IgD-negative memory B cell (primary cell): Measurements from ENCODE around the gene PLIN5. TPM values are rescaled to one million over a fixed set of nuclear protein-coding genes. Genes with fewer than 3 reads are reported as not detected.
"Not testable (repeated sequence)": the region's sequence is repeated elsewhere in the genome, so short reads cannot be mapped to it uniquely, and the experiment has no call there.

Experiments
- H3K27ac Mint-ChIP-seq, 3 donors: one replicate each; pipeline ENCODE4 v1.8.0; 2020 to 2022; ENCODE audit warnings: mild to moderate bottlenecking in 3 of 3, mixed read lengths in 3 of 3, moderate library complexity in 1 of 3
- H3K27me3 Mint-ChIP-seq: one replicate; pipeline ENCODE4 v1.8.0; 2021; ENCODE audit warnings: mixed read lengths
- H3K36me3 Mint-ChIP-seq: one replicate; pipeline ENCODE4 v1.8.0; 2020; ENCODE audit warnings: mild to moderate bottlenecking, mixed read lengths
- H3K4me1 Mint-ChIP-seq, 3 donors: one replicate each; pipeline ENCODE4 v1.8.0; 2020 to 2022; ENCODE audit warnings: mixed read lengths in 3 of 3, mild to moderate bottlenecking in 1 of 3
- H3K4me3 Mint-ChIP-seq, 4 donors: one replicate each; pipeline ENCODE4 v1.8.0; 2020 to 2022; ENCODE audit warnings: mild to moderate bottlenecking in 4 of 4, mixed read lengths in 4 of 4, moderate library complexity in 3 of 4
- H3K9me3 Mint-ChIP-seq, 3 donors: one replicate each; pipeline ENCODE4 v1.8.0; 2020 to 2021; ENCODE audit warnings: mixed read lengths in 3 of 3, mild to moderate bottlenecking in 1 of 3
- polyA plus RNA-seq: library from polyadenylated mRNA; unstranded; fragments of 300-500 nt; fragmentation: Illumina TruSeq; gene quantifications from one replicate; pipeline ENCODE4 v1.2.3, GENCODE V29; 2021

The PLIN5 gene
- polyA plus RNA-seq, 1 donor from 2014 or later, result not detected

DNA sequence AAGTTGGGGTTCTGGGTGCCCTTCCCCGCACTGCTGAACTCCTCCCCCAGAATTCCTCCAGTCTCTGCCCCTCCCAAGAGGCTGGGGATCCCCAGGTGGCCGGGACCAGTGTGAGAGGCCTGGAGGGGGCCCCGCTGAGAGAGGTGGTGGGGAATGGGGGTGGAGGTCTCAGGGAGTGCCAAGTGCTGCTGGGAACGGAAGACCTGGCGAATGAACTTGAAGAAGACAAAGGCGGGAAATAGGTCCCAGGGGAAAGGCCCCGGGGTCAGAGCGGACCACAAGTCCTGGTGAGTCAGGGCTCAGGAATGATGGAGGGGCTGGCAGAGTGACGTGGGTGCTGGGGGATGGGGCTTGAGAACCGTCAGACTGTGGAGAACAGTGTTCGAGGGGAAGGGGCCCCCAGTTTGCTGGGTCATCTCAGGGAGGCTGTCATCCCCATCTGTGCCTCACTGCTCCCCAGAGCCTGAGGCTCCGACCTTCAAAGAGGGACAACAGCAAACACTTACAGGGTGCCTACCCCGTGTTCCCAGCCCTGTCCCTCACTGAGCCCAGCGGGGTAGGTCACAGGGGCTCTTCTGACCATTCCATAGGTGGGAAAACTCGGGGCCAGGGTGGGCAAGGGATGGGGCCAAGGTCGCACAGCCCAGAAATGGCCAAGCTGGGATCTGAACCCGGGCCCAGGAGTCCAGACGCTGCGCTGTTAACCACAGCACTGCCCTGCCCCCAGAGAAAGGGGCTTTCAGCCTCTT is 40.4 kb upstream of the PLIN5 start:
- Mint-ChIP-seq H3K4me1 (peaks cover 0 to 2% (median 0%) of the 10 kb centered on the region in 3 donors), H3K36me3 (no peaks in the 10 kb centered on the region), H3K27ac (no peak overlapping the region), H3K4me3 (no peak overlapping the region), H3K9me3 (no peaks in the 10 kb centered on the region), H3K27me3 (peaks cover 32% of the 10 kb centered on the region)

DNA sequence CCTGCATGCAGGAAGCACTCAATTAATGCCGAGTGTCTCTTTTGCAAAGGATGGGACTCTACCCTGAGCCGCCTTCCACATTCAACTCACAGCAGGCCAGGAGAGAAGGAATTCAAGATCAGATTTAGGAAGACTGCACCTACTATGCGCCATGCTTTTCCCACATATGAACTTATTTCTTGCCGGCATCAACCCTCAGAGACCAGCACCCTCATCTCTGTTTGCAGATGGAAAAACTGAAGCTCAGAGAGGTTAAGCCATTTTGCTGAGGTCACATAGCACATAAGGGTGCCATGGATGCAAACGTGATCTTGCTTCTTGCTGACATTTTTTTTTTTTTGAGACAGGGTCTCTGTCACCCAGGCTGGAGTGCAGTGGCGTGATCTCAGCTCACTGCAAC is 38.7 kb upstream of the PLIN5 start:
- peaks cover 0 to 2% (median 0%) of the 10 kb centered on the region in 3 donors for H3K4me1 Mint-ChIP-seq
- H3K4me3 Mint-ChIP-seq, result no peak overlapping the region
- no peaks in the 10 kb centered on the region for H3K36me3 Mint-ChIP-seq
- no peak overlapping the region for H3K27ac Mint-ChIP-seq
- H3K9me3 Mint-ChIP-seq, result no peaks in the 10 kb centered on the region
- H3K27me3 Mint-ChIP-seq, result peaks cover 17% of the 10 kb centered on the region

DNA sequence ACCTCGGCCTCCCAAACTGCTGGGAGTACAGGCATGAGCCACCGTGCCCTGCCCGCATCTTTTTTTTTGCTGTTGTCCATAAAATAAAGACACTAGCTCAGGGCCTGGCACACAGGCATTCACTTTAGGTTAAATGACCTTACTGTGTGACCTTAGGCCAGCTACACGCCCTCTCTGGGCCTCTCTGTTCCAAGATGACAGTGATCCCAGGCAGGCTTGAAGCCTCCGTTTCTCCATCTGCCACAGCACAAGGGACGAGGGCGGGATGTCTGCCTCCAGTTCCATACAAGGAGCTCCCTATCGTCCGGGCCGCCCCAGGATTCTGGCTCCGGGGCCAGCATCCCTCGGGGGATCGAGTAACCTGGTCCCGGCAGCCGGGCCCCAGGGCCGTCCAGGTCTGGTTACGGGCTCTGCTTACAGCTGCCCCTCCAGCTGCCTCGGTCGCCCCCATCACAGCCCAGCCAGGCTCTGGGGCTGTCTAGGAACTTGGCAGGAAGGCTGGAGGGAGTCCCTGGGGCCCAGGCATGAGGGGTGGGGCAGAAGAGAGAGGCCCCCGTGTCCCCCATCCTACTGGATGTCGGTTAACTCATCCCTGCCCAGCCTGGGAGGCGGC is 36.4 kb upstream of the PLIN5 start:
- Mint-ChIP-seq H3K4me3 (no peak overlapping the region), H3K27ac (no peak overlapping the region), H3K4me1 (peaks cover 0 to 2% (median 0%) of the 10 kb centered on the region in 3 donors), H3K27me3 (peaks cover 8% of the 10 kb centered on the region), H3K9me3 (no peaks in the 10 kb centered on the region), H3K36me3 (no peaks in the 10 kb centered on the region)

DNA sequence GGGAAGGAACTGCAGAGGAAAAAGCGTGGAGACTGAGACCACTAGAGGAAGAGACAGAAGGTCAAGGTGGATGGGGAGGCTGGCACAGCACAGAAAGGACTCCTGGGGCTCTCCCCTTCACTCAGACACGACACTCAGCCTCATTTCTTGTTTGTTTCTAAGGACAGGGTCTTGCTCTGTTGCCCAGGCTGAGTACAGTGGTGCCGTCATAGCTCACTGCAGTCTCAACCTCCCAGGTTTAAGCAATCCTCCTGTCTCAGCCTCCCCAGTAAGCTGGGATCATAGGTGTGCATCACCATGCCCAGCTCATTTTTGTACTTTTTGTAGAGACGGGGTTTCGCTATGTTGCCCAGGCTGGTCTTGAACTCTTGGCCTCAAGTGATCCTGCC is 35.9 kb upstream of the PLIN5 start:
- Mint-ChIP-seq H3K27ac (no peak overlapping the region), H3K9me3 (no peaks in the 10 kb centered on the region), H3K4me1 (peaks cover 0 to under 1% (median 0%) of the 10 kb centered on the region in 3 donors), H3K4me3 (no peak overlapping the region), H3K27me3 (peaks cover 3% of the 10 kb centered on the region), H3K36me3 (no peaks in the 10 kb centered on the region)

DNA sequence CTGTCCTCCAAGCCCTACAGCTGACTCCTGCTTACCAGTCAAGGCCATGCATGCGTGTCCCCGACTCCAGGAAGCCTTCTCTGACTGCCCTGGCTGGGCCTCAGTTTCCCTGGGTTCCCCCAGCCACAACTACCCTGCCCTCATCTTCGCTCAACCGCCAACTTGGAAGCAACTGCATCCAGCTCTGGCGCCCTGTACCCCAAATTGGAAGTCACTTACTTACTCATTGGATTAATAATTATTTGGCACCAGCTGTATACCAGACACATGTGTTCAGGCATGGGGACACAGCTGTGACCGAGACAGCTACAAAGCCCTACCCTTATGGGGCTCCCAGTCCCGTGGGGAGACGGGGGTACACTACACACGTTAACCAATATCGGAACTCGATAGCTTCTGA is 35.4 kb upstream of the PLIN5 start:
- Mint-ChIP-seq H3K27me3 (peaks cover 4% of the 10 kb centered on the region), H3K27ac (no peak overlapping the region), H3K4me3 (no peak overlapping the region), H3K36me3 (no peaks in the 10 kb centered on the region), H3K9me3 (no peaks in the 10 kb centered on the region), H3K4me1 (no peaks in the 10 kb centered on the region)

DNA sequence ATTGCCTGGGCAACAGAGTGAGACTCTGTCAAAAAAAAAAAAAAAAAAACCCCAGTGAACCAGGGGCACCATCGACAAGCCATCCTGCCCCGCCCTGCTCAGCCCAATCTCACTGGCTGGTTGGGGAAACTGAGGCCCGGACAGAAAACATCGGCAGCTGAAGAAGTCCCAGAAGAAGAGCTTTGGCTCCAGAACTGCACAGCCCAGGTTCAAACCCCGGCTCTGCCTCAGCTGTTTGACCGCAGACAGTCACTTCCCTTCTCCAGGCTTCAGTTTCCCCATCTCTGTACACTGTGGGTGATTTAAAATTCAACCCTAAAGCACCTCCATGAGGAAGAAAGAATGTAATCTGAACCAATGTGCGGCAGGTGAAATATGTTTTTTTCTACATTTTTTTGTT is 33.9 kb upstream of the PLIN5 start:
- Mint-ChIP-seq H3K27ac (no peak overlapping the region), H3K27me3 (peaks cover 6% of the 10 kb centered on the region), H3K9me3 (no peaks in the 10 kb centered on the region), H3K4me1 (no peaks in the 10 kb centered on the region), H3K36me3 (no peaks in the 10 kb centered on the region), H3K4me3 (no peak overlapping the region)

DNA sequence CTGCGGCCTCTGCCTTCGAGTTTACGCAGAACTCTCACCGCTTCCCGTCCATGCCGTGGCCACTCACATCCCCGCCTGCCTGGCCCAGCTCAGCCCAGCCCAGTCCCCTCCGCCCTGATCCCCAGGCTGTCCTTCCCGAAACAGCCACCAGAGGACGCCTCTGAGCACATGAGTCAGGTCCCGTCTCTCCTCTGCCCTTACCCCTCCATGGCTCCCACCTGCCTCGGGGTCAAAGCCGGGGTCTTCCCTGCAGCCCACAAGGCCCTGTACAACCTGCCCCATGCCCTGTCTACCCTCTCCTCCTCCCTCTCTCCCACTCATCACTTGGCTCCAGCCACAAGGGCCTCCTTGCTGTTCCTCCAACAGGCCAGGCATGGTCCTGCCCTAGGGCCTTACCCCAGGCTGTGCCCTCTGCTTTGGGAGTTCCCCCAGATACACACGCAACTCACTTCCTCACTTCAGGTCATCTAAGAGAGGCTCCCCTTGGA is 32.6 kb upstream of the PLIN5 start:
- Mint-ChIP-seq H3K27ac (no peak overlapping the region), H3K36me3 (no peaks in the 10 kb centered on the region), H3K4me3 (peak overlapping the region in 1 of 4 donors; percentile 12), H3K27me3 (peaks cover 4% of the 10 kb centered on the region), H3K9me3 (no peaks in the 10 kb centered on the region), H3K4me1 (no peaks in the 10 kb centered on the region)

DNA sequence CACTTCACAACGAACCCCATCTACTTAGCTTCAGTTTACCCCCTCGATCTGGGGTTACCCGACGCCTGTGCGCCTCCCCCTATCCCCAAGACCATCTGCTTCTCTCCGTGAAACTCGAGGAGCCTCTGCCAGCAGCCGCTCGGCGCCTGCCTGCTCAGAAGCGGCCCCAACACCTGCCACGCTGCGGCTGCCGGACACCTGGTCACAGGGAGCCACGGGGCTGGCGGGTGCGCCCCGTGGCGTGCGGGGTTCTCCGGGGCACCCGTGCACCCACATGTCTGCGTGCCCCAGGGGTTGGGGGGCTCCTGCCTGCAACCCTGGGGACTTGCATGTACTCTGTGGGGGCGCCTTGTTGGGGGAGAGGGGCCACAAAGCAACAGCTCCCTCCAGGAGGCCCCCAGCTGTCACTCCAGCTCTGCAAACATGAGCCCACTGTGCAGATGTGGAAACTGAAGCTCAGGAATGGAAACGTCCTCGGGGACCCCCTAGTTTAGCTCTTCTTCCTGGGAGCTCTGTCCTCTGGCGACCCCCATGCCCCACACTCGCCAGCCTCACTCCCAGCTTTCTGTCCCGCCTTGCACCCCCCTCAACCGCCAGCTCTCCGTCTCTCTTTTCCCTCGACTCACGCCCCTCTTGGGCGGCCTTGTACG is 31.5 kb upstream of the PLIN5 start:
- Mint-ChIP-seq H3K9me3 (no peaks in the 10 kb centered on the region), H3K27ac (no peak overlapping the region), H3K27me3 (peaks cover 4% of the 10 kb centered on the region), H3K4me1 (peaks cover 0 to 2% (median 0%) of the 10 kb centered on the region in 3 donors), H3K36me3 (no peaks in the 10 kb centered on the region), H3K4me3 (no peak overlapping the region)

DNA sequence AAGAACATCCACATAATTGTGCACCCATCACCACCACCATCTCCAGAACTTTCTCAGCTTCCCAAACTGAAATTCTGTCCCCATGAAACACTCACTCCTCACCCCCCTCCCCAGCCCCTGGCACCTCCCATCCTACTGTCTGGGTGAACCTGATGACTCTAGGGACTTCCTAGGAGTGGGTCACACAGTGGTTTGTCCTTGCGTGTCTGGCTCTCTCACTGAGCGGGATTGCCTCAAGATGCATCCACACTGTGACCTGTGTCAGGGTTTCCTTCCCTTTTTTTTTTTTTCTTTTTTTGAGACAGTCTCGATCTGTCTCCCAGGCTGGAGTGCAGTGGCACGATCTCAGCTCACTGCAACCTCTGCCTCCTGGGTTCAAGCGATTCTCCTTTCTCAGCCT is 28.5 kb upstream of the PLIN5 start:
- peak overlapping the region in 1 of 3 donors; percentile 82 for H3K27ac Mint-ChIP-seq

DNA sequence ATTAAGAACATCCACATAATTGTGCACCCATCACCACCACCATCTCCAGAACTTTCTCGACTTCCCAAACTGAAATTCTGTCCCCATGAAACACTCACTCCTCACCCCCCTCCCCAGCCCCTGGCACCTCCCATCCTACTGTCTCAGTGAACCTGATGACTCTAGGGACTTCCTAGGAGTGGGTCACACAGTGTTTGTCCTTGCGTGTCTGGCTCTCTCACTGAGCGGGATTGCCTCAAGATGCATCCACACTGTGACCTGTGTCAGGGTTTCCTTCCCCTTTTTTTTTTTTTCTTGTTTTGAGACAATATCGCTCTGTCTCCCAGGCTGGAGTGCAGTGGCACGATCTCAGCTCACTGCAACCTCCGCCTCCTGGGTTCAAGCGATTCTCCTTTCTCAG is 27.1 kb upstream of the PLIN5 start:
- H3K27ac Mint-ChIP-seq, H3K27me3 Mint-ChIP-seq, H3K36me3 Mint-ChIP-seq, H3K4me3 Mint-ChIP-seq, H3K9me3 Mint-ChIP-seq, H3K4me1 Mint-ChIP-seq: not testable (repeated sequence)

More for the DNA sequence above, 28.5 kb upstream of the PLIN5 start:
- H3K4me1 Mint-ChIP-seq, H3K9me3 Mint-ChIP-seq, H3K36me3 Mint-ChIP-seq, H3K27me3 Mint-ChIP-seq, H3K4me3 Mint-ChIP-seq: not testable (repeated sequence)

DNA sequence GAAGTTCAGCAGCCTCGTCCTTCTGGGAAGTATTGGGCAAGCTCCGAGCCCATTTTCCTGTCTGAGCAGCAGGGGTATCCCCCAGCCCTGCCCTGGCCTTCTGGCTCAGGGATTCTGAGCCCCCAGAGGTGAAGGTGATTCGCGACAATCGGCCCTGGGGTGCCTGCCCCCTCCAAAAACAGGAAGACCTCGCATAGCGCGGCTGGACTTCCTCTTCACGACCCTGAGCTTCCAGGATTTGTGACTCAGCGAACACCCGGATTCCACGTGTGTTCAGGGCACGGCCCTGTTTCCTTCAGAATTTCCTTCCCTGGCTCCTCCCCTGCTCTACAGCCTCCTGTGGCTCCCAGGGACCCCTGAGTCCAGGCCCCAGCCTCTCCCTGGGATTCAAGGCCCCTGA is 24.5 kb upstream of the PLIN5 start, which contains the start of gene SEMA6B:
Gene SEMA6B, minus strand, starts transcription at position 116 of the 400 bp plus-strand sequence. CDS start 1,227 bp downstream, outside the sequence.
- Mint-ChIP-seq H3K36me3 (no peaks in the 10 kb centered on the region), H3K4me1 (peaks cover 0 to 4% (median 2%) of the 10 kb centered on the region in 3 donors), H3K27me3 (peaks cover 1% of the 10 kb centered on the region), H3K4me3 (no peak within 1 kb of the TSS), H3K9me3 (peaks cover 0 to 3% (median 0%) of the 10 kb centered on the region in 3 donors), H3K27ac (no peak within 1 kb of the TSS)

DNA sequence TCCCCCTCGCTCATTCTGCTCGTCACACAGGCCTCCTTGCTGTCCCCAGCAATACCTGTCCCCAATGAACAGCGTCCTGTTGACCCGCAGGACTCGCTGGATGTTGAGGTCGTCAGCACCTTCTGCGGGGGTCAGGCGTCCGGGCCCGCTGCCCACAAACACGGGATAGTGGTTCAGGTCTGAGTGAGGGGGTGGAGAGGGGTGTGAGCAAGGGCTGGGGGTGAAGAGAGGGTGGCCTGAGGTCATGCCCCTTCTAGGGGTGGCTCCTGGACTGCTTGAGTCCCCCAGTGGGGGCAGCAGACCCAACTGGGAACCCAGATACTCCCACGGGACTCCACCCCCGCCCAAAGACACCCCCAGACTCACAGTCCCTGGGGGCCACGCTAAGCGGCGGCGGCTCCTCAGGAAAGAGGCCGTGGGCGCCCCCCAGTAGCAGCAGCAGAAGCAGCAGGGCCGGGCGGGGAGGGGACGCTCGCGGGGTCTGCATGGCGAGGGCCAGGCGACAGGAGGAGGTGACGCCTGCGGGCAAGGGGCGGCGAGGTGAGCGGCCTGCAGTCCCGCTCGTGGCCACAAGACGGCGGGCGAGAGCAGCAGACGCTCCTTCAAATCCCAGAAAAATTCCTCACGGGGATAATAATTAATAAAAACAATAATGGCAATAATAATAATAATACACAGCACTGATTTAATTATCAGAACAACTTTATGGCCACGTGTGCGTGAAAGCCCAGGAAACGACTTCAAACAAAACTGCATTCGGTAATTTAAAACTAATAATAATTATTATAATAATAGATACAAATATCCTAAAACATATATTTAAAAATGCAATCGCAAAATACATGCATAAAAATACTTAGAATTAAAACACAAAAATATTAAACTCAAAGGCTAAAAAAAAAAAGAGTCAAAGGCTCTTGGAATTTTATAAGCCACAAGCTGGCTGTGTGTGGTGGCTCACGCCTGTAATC is 23.2 kb upstream of the PLIN5 start:
- H3K27ac Mint-ChIP-seq, result no peak overlapping the region
- peak overlapping the region in 1 of 4 donors; percentile 12 for H3K4me3 Mint-ChIP-seq
- no peaks in the 10 kb centered on the region for H3K36me3 Mint-ChIP-seq
- H3K9me3 Mint-ChIP-seq, result peaks cover 0 to 3% (median 0%) of the 10 kb centered on the region in 3 donors
- peaks cover 0 to 4% (median 2%) of the 10 kb centered on the region in 3 donors for H3K4me1 Mint-ChIP-seq
- peaks cover 1% of the 10 kb centered on the region for H3K27me3 Mint-ChIP-seq

DNA sequence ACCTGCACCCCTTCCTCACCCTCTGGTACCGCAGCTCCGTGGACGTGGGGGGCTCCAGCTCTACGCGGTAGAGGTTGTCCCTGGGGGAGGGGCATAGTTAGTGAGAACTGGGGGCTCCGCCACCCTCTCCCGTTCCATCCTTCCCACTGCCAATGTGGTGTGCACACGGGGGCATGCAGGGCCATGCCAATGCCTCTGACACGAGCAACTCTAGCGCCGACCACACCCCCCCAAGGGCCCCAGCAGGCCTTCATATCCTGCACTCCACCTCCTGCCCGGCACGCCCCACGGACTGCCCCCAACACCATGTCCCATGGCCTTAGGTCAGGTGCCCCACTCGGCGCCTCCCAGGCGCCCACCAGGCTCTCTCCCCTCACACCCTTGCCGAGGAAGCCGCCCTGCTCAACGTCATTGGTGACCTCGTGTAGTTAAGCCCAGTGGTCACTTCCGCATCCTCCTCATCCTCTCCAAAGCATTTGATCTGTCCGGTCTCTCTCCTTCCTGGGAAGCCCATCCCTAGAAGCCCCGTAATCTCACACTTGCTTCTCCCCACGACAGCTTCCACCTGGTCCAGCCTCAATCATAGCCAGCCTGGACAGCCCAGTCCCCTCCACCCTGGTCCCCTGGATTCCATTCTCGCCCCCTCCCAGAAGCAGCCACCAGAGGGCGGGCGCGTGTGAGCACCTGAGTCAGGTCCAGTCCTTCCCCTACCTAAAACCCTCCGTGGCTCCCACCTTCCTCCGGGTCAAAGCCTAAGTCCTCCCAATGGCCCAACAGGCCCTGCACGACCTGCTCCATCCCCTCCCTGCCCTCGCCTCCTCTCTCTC is 22.3 kb upstream of the PLIN5 start:
- peaks cover 5% of the 10 kb centered on the region for H3K27me3 Mint-ChIP-seq
- H3K9me3 Mint-ChIP-seq, result peaks cover 0 to 7% (median 0%) of the 10 kb centered on the region in 3 donors
- no peak overlapping the region for H3K27ac Mint-ChIP-seq
- H3K4me3 Mint-ChIP-seq, result peak overlapping the region in 1 of 4 donors; percentile 12
- no peaks in the 10 kb centered on the region for H3K36me3 Mint-ChIP-seq
- H3K4me1 Mint-ChIP-seq, result peaks cover 0 to 4% (median 2%) of the 10 kb centered on the region in 3 donors
